MM.1S (cell line): ENCODE results near the gene POLR2E.

ENCODE experiments used
- DNase-seq: peaks from one replicate; pipeline ENCODE4 v3.0.0-alpha.2; 2015
- H2AFZ ChIP-seq: fragments of 300-600 bp; sonication (generic); 2 replicates; pipeline ENCODE4 v1.6.0; 2016; ENCODE audit warnings: antibody characterized with exemption, low read length
- H3F3A ChIP-seq: fragments of 300-600 bp; sonication (generic); 2 replicates; pipeline ENCODE4 v1.6.1; 2016; ENCODE audit warnings: mild to moderate bottlenecking, antibody characterized with exemption, low read length, moderate library complexity, mixed read lengths; ENCODE audit not compliant: insufficient read depth
- H3K27ac ChIP-seq: fragments of 300-600 bp; sonication (generic); 2 replicates; pipeline ENCODE4 v1.5.1; 2016; ENCODE audit warnings: mild to moderate bottlenecking, low read length
- H3K27me3 ChIP-seq: fragments of 300-600 bp; sonication (generic); replicated peaks from 2 replicates; pipeline ENCODE4 v1.6.0; 2016; ENCODE audit warnings: low read length; ENCODE audit not compliant: insufficient read depth
- H3K36me3 ChIP-seq: fragments of 300-600 bp; sonication (generic); replicated peaks from 2 replicates; pipeline ENCODE4 v1.6.1; 2016; ENCODE audit warnings: mild to moderate bottlenecking, low read length, mixed read lengths; ENCODE audit not compliant: insufficient read depth
- H3K4me1 ChIP-seq: fragments of 300-600 bp; sonication (generic); 2 replicates; pipeline ENCODE4 v1.6.1; 2016; ENCODE audit warnings: low read length, mixed read lengths
- H3K4me2 ChIP-seq: fragments of 300-600 bp; sonication (generic); 2 replicates; pipeline ENCODE4 v1.6.0; 2016; ENCODE audit warnings: low read depth, low read length
- H3K4me3 ChIP-seq: fragments of 300-600 bp; sonication (generic); 2 replicates; pipeline ENCODE4 v1.5.1; 2016; ENCODE audit warnings: low read length, mixed read lengths
- H3K79me2 ChIP-seq: fragments of 300-600 bp; sonication (generic); 2 replicates; pipeline ENCODE4 v1.6.1; 2016; ENCODE audit warnings: mixed run types, low read length, mixed read lengths
- H3K9ac ChIP-seq: fragments of 300-600 bp; sonication (generic); 2 replicates; pipeline ENCODE4 v1.6.1; 2016; ENCODE audit warnings: low read length, mixed read lengths
- H3K9me2 ChIP-seq: fragments of 300-600 bp; sonication (generic); replicated peaks from 2 replicates; pipeline ENCODE4 v1.6.1; 2016; ENCODE audit warnings: mild to moderate bottlenecking, low read length, mixed read lengths; ENCODE audit not compliant: insufficient read depth
- H3K9me3 ChIP-seq: fragments of 300-600 bp; sonication (generic); replicated peaks from 2 replicates; pipeline ENCODE4 v1.6.1; 2016; ENCODE audit warnings: mild to moderate bottlenecking, low read length, mixed read lengths; ENCODE audit not compliant: insufficient read depth
- H4K20me1 ChIP-seq: fragments of 300-600 bp; sonication (generic); 2 replicates; pipeline ENCODE4 v1.6.1; 2016; ENCODE audit warnings: mild to moderate bottlenecking, low read length, moderate library complexity, mixed read lengths; ENCODE audit not compliant: insufficient read depth
- EZH2 ChIP-seq: fragments of 300-600 bp; sonication (generic); optimal IDR thresholded peaks from 2 replicates; pipeline ENCODE3; 2017; ENCODE audit warnings: low read depth, mild to moderate bottlenecking, antibody characterized with exemption, low read length, mixed read lengths
- EZH2phosphoT487 ChIP-seq: fragments of 300-600 bp; sonication (generic); IDR thresholded peaks from 2 replicates; pipeline ENCODE4 v1.6.1; 2018; ENCODE audit warnings: antibody characterized with exemption, low read length
- TF ChIP-seq, protein P1 (sequence below): fragments of 300-600 bp; sonication (generic); IDR thresholded peaks from 2 replicates; pipeline ENCODE4 v1.5.1; 2016; ENCODE audit warnings: antibody characterized with exemption, low read length, mixed read lengths

POLR2E gene

DNA sequence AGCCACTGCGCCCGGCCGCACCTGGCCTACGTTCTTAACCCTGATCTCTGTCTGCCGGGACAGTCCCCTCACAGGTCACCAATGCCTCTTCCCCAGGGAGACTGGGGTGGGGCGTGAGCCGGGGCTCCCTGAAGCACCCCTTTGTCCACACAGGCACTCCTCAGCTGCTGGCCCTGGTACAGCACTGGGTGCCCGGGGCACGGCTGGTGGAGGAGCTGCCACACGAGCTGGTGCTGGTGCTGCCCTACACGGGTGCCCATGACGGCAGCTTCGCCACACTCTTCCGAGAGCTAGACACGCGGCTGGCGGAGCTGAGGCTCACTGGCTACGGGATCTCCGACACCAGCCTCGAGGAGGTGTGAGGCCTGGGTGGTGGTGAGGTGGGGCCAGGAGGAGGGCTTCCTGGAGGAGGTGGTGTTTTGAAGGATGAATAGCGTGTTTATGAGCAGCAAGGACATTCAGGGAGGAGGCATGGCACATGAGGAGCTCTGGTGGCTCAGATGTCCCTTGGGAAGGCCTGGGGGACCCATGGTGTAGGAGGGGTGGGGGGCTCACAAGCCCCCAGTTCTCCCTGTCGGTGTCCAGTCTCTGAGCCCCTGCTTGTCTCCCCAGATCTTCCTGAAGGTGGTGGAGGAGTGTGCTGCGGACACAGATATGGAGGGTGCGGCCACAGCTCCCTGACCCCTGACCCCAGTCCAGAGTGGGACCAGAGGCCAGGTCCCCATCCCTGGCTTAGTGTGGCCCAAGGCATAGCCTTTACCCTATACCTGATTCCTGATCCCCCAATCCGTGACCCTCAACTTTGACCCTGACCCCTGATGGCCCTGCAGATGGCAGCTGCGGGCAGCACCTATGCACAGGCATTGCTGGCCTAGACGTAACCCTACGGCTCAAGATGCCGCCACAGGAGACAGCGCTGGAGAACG, 41.7 kb downstream of the POLR2E start:
- no peak for DNase-seq
- Histone ChIP-seq H3K27ac (no peak overlapping the region), H3K9me3 (no peaks in the 10 kb centered on the region), H3K4me2 (no peak overlapping the region), H3F3A (0 out of 2 replicates have a peak, but pooled peaks cover 2% of the 10 kb centered on the region), H3K9me2 (no peaks in the 10 kb centered on the region), H3K79me2 (no peaks in the 10 kb centered on the region), H3K27me3 (no peaks in the 10 kb centered on the region), H4K20me1 (no peaks in the 10 kb centered on the region), H2AFZ (no peak overlapping the region), H3K4me3 (no peak overlapping the region), H3K9ac (no peak overlapping the region), H3K4me1 (no peaks in the 10 kb centered on the region), H3K36me3 (no peaks in the 10 kb centered on the region)
- TF ChIP-seq, protein P1, sequence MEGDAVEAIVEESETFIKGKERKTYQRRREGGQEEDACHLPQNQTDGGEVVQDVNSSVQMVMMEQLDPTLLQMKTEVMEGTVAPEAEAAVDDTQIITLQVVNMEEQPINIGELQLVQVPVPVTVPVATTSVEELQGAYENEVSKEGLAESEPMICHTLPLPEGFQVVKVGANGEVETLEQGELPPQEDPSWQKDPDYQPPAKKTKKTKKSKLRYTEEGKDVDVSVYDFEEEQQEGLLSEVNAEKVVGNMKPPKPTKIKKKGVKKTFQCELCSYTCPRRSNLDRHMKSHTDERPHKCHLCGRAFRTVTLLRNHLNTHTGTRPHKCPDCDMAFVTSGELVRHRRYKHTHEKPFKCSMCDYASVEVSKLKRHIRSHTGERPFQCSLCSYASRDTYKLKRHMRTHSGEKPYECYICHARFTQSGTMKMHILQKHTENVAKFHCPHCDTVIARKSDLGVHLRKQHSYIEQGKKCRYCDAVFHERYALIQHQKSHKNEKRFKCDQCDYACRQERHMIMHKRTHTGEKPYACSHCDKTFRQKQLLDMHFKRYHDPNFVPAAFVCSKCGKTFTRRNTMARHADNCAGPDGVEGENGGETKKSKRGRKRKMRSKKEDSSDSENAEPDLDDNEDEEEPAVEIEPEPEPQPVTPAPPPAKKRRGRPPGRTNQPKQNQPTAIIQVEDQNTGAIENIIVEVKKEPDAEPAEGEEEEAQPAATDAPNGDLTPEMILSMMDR = no peak
- TF ChIP-seq EZH2phosphoT487 = no peak
- no peak for TF ChIP-seq EZH2

- Histone ChIP-seq H3K4me1 (no peaks in the 10 kb centered on the region), H3K9me2 (no peaks in the 10 kb centered on the region), H3K4me2 (no peak overlapping the region), H3K9ac (no peak overlapping the region), H3K27ac (no peak overlapping the region), H2AFZ (no peak overlapping the region), H3K79me2 (no peaks in the 10 kb centered on the region), H4K20me1 (no peaks in the 10 kb centered on the region), H3K27me3 (no peaks in the 10 kb centered on the region), H3K4me3 (no peak overlapping the region), H3K36me3 (no peaks in the 10 kb centered on the region), H3K9me3 (no peaks in the 10 kb centered on the region), H3F3A (0 out of 2 replicates have a peak, but pooled peaks cover 2% of the 10 kb centered on the region)
- TF ChIP-seq EZH2phosphoT487 (no peak), EZH2 (no peak)
- TF ChIP-seq, protein P1 = no peak
- no peak for DNase-seq
These were observed 42.7 kb downstream of the POLR2E start for GRCh38 chr19:1052349-1052975.

GRCh38 chr19:1051791-1052190, 43.4 kb downstream of the POLR2E start:
- Histone ChIP-seq H3K4me2 (no peak overlapping the region), H3K27ac (no peak overlapping the region), H3K9me2 (no peaks in the 10 kb centered on the region), H3K9ac (no peak overlapping the region), H3F3A (0 out of 2 replicates have a peak, but pooled peaks cover 2% of the 10 kb centered on the region), H3K9me3 (no peaks in the 10 kb centered on the region), H3K79me2 (no peaks in the 10 kb centered on the region), H3K4me1 (no peaks in the 10 kb centered on the region), H3K4me3 (no peak overlapping the region), H4K20me1 (no peaks in the 10 kb centered on the region), H2AFZ (no peak overlapping the region), H3K27me3 (no peaks in the 10 kb centered on the region), H3K36me3 (no peaks in the 10 kb centered on the region)
- no peak for DNase-seq
- TF ChIP-seq EZH2phosphoT487 = no peak
- no peak for TF ChIP-seq EZH2
- TF ChIP-seq, protein P1 = no peak
